Astrocyte (in vitro differentiated cells and primary cell): Measurements from ENCODE around the gene SPINK4.

Experiments used
- CTCF ChIP-seq: IDR thresholded peaks from 2 replicates; pipeline ENCODE4 v1.5.1; 2011; ENCODE audit warnings: low read depth, mild to moderate bottlenecking, inconsistent platforms, low read length, moderate library complexity; ENCODE audit not compliant: insufficient read depth
- EZH2 ChIP-seq: IDR thresholded peaks from 2 replicates; pipeline ENCODE4 v1.6.1; 2012; ENCODE audit warnings: mild to moderate bottlenecking, low read length, inconsistent platforms; ENCODE audit not compliant: insufficient read depth

- no peak for TF ChIP-seq CTCF
- no peak for TF ChIP-seq EZH2
Measured at GRCh38 chr9:33229359-33230114, 10.4 kb upstream of the SPINK4 start.
